Measurements from ENCODE around the gene AMY1B.
"Not testable (repeated sequence)": the region's sequence is repeated elsewhere in the genome, so short reads cannot be mapped to it uniquely, and the experiment has no call there.

The AMY1B gene

DNA sequence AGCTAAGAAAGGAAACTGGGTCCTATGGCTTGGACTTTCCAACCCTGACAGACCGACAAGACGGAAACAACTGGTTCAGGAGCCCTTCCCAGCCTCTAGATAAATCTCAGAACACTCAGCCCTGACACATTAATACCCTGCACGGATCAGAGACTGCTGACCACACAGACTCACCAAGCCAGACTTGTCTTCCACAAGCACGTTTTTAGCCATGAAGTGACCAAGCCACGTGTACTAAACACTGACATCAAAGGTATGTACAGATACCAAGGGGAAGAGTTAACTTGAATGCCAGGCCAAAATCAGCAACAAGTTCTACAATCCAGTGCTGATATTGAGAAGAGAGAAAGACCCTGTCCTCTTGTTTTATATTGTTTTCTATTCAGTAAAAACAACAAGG is at the start of gene AMY1B:
TSS of gene AMY1B (minus strand) at position 101 of the 400 bp plus-strand sequence. CDS start 571 bp downstream, outside the sequence.
- not testable (repeated sequence) for H3K27ac ChIP-seq

DNA sequence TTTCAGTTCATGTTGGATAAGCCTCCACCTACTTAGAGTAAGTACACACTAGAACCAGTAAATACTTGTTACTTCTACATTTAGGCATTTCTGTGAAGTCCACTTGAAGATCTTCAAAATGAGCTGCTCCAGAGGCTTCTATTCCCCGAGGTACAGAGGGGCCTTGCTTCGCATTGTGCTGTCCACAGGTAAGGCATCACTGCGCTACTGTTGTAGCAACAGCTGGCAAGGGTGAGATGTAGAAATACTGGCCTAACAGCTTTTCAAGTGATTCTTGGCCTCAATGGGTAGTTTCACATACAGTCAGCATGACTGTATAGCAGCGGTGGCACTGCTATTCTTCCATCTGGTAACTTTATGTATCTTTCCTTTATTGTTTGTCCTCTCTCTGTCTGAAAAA is 49.0 kb upstream of the AMY1B start:
- H3K27ac ChIP-seq = not testable (repeated sequence)

DNA sequence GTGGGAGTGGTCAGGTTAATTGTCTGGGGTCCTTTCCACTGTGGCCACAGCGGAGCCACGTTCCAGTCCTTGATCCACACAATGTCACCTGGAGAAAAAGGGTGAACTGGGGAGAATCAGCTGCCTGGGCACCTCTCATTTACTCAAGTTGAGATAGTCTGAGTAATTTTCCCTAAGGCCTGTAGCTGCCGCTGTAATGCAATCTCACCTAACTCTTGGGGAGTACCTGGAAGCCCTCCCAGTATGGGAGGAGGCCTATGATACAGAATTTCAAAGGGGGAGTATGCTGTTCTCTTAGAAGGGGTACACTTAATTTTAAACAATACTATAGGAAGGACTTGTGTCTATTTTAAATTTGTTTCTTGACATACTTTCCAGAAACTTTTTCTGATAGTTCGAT is 48.4 kb upstream of the AMY1B start:
- H3K27ac ChIP-seq = not testable (repeated sequence)

DNA sequence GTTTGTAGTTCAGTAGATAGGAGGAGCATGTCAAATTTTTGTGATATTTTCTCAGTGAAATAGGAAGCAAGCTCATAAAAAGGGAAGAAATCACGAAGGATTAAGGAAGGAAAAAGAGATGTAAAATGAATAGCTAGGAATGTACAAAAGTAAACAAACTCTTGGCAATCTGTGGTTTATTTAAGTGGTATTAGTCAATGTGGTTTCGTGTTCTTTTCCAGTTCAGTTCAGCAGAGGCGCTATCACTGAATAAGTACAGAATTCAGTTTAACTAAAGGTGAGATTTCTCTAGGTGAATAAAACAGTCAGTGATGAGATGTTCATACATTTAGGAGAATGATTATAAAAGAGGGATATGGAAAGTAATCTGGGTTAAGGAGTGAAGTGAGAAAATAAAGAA is 42.0 kb upstream of the AMY1B start:
- H3K27ac ChIP-seq = not testable (repeated sequence)

DNA sequence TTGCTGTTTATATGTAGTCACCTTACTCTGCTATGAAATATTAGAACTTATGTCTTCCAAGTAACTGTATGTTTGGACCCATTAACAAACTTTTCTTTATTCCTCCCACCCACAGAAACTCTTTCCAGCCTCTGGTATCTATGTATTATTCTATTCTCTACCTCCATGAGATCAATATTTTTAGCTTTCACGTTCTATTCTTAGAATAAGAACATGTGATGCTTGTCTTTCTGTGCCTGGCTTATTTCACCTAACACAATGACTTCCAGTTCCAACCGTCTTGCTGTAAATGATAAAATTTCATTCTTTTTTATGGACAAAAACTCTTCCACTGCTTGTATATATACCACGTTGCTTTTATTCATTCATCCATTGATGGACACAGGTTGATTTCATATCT is 39.3 kb upstream of the AMY1B start:
- H3K27ac ChIP-seq = not testable (repeated sequence)

DNA sequence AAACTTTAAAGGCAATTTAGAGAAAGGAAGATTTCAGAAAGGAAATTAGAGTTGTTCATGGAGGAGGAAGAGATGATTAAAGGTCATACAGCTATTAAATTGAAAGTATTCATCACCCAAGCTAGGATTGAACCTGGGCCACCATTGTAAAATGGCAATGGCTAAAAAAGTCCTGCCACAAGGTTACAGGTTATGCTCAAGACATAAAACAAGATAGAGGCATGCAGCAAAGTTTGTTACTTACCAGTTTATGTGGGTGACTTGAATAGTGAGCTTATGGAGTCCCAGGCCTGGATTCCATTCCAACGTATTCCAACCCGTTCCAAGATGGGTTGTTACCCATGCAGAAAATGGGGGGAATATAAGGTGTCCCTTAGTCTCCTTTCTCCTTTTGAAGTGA is 25.5 kb upstream of the AMY1B start:
- not testable (repeated sequence) for H3K27ac ChIP-seq

DNA sequence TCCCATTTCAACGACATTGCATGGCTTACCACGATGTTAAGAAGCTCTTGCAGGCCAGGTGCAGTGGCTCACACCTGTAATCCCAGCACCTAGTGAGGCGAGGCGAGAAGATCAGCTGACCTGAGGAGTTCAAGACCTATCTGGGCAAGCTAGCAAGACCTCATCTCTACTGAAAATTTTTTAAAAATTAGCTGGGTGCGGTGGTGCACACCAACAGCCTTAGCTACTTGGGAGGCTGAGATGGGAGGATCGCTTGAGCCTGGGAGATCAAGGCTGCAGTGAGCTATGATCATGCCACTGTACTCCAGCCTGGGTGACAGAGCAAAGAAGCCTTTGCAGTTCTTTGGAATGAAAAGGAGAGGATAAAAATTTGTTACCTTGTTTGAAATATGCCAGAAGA is 21.4 kb upstream of the AMY1B start:
- H3K27ac ChIP-seq = not testable (repeated sequence)

DNA sequence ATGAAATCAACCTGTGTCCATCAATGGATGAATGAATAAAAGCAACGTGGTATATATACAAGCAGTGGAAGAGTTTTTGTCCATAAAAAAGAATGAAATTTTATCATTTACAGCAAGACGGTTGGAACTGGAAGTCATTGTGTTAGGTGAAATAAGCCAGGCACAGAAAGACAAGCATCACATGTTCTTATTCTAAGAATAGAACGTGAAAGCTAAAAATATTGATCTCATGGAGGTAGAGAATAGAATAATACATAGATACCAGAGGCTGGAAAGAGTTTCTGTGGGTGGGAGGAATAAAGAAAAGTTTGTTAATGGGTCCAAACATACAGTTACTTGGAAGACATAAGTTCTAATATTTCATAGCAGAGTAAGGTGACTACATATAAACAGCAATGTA is 14.4 kb upstream of the AMY1B start:
- not testable (repeated sequence) for H3K27ac ChIP-seq

DNA sequence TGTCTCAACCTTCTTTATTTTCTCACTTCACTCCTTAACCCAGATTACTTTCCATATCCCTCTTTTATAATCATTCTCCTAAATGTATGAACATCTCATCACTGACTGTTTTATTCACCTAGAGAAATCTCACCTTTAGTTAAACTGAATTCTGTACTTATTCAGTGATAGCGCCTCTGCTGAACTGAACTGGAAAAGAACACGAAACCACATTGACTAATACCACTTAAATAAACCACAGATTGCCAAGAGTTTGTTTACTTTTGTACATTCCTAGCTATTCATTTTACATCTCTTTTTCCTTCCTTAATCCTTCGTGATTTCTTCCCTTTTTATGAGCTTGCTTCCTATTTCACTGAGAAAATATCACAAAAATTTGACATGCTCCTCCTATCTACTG is 11.7 kb upstream of the AMY1B start:
- not testable (repeated sequence) for H3K27ac ChIP-seq

DNA sequence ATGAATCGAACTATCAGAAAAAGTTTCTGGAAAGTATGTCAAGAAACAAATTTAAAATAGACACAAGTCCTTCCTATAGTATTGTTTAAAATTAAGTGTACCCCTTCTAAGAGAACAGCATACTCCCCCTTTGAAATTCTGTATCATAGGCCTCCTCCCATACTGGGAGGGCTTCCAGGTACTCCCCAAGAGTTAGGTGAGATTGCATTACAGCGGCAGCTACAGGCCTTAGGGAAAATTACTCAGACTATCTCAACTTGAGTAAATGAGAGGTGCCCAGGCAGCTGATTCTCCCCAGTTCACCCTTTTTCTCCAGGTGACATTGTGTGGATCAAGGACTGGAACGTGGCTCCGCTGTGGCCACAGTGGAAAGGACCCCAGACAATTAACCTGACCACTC is 5.2 kb upstream of the AMY1B start:
- H3K27ac ChIP-seq = not testable (repeated sequence)

DNA sequence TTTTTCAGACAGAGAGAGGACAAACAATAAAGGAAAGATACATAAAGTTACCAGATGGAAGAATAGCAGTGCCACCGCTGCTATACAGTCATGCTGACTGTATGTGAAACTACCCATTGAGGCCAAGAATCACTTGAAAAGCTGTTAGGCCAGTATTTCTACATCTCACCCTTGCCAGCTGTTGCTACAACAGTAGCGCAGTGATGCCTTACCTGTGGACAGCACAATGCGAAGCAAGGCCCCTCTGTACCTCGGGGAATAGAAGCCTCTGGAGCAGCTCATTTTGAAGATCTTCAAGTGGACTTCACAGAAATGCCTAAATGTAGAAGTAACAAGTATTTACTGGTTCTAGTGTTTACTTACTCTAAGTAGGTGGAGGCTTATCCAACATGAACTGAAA is 4.7 kb upstream of the AMY1B start:
- not testable (repeated sequence) for H3K27ac ChIP-seq

DNA sequence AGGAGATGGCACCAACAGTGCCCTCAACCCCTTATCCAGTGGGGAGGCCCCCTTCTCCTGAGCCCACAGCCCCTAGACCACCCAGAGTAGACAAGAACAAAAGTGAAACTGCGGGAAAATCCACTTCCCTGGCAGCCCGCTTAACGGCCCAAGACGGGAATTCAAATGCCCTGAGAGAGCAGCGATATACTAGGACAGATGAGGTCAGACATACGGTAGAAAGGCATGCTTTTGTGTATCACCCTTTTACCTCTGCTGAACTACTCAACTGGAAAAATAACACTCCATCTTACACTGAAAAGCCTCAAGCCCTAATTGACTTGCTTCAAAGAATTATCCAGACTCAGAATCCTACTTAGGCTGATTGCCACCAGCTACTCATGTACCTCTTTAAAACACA is 1.4 kb upstream of the AMY1B start:
- not testable (repeated sequence) for H3K27ac ChIP-seq

DNA sequence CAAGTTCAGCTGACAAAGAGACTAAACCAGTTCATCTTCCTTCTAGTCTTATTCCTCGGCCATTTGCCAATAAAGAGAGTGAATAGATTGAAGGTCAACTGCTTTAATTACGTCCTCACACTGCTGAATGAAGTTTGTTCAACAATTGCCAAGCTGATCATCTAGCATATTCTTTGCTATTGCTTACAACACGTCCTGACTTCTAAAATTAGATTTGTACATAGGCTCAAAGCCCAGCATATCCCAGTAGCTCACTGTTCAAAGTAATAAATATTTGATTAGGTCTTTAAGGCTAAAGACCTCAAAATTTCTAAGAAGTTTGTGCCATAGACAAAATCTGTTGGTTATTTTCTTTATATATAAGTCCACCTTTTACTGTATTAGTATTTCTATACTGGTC is 19.7 kb downstream of the AMY1B start:
- H3K27ac ChIP-seq = not testable (repeated sequence)

DNA sequence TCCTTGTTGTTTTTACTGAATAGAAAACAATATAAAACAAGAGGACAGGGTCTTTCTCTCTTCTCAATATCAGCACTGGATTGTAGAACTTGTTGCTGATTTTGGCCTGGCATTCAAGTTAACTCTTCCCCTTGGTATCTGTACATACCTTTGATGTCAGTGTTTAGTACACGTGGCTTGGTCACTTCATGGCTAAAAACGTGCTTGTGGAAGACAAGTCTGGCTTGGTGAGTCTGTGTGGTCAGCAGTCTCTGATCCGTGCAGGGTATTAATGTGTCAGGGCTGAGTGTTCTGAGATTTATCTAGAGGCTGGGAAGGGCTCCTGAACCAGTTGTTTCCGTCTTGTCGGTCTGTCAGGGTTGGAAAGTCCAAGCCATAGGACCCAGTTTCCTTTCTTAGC is 40.5 kb downstream of the AMY1B start, which contains the start of gene AMY1A:
TSS of gene AMY1A (plus strand) at position 301 of the 400 bp plus-strand sequence. CDS start 571 bp downstream, outside the sequence.
- not testable (repeated sequence) for H3K27ac ChIP-seq

DNA sequence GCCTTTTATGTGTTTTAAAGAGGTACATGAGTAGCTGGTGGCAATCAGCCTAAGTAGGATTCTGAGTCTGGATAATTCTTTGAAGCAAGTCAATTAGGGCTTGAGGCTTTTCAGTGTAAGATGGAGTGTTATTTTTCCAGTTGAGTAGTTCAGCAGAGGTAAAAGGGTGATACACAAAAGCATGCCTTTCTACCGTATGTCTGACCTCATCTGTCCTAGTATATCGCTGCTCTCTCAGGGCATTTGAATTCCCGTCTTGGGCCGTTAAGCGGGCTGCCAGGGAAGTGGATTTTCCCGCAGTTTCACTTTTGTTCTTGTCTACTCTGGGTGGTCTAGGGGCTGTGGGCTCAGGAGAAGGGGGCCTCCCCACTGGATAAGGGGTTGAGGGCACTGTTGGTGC is 41.9 kb downstream of the AMY1B start:
- not testable (repeated sequence) for H3K27ac ChIP-seq

DNA sequence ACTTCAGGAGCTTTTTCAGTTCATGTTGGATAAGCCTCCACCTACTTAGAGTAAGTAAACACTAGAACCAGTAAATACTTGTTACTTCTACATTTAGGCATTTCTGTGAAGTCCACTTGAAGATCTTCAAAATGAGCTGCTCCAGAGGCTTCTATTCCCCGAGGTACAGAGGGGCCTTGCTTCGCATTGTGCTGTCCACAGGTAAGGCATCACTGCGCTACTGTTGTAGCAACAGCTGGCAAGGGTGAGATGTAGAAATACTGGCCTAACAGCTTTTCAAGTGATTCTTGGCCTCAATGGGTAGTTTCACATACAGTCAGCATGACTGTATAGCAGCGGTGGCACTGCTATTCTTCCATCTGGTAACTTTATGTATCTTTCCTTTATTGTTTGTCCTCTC is 45.1 kb downstream of the AMY1B start:
- not testable (repeated sequence) for H3K27ac ChIP-seq

DNA sequence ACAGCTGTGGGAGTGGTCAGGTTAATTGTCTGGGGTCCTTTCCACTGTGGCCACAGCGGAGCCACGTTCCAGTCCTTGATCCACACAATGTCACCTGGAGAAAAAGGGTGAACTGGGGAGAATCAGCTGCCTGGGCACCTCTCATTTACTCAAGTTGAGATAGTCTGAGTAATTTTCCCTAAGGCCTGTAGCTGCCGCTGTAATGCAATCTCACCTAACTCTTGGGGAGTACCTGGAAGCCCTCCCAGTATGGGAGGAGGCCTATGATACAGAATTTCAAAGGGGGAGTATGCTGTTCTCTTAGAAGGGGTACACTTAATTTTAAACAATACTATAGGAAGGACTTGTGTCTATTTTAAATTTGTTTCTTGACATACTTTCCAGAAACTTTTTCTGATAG is 45.7 kb downstream of the AMY1B start:
- not testable (repeated sequence) for H3K27ac ChIP-seq

DNA sequence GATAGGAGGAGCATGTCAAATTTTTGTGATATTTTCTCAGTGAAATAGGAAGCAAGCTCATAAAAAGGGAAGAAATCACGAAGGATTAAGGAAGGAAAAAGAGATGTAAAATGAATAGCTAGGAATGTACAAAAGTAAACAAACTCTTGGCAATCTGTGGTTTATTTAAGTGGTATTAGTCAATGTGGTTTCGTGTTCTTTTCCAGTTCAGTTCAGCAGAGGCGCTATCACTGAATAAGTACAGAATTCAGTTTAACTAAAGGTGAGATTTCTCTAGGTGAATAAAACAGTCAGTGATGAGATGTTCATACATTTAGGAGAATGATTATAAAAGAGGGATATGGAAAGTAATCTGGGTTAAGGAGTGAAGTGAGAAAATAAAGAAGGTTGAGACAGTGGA is 52.1 kb downstream of the AMY1B start:
- H3K27ac ChIP-seq = not testable (repeated sequence)

DNA sequence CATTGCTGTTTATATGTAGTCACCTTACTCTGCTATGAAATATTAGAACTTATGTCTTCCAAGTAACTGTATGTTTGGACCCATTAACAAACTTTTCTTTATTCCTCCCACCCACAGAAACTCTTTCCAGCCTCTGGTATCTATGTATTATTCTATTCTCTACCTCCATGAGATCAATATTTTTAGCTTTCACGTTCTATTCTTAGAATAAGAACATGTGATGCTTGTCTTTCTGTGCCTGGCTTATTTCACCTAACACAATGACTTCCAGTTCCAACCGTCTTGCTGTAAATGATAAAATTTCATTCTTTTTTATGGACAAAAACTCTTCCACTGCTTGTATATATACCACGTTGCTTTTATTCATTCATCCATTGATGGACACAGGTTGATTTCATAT is 54.8 kb downstream of the AMY1B start:
- H3K27ac ChIP-seq = not testable (repeated sequence)
